Measurements from ENCODE around the gene OR4D1.

- TF ChIP-seq POLR2A (IDR thresholded peaks at IDR 0.05; ENCODE audit: control extremely low read depth in 1 of 2, low read depth in 2 of 2, low read length in 2 of 2) (no peak), CHD2 (IDR thresholded peaks at IDR 0.05; ENCODE audit: low read length) (no peak), RAD21 (IDR thresholded peaks at IDR 0.05 in 1 of 2, conservative IDR thresholded peaks at IDR 0.05 in 1 of 2; ENCODE audit: low read depth in 2 of 2, low read length in 2 of 2) (no peak), CTCF (IDR thresholded peaks at IDR 0.05; ENCODE audit: control extremely low read depth in 1 of 3, insufficient read depth in 1 of 3, low read depth in 1 of 3, low read length in 3 of 3) (no peak), RXRA (IDR thresholded peaks at IDR 0.05; ENCODE audit: insufficient read depth, low read depth, low read length) (no peak), EGR1 (IDR thresholded peaks at IDR 0.05; ENCODE audit: borderline replicate concordance, low read depth, low read length) (no peak), GABPA (IDR thresholded peaks at IDR 0.05; ENCODE audit: borderline replicate concordance, insufficient read depth, low read length) (no peak), POLR2AphosphoS5 (IDR thresholded peaks at IDR 0.05; ENCODE audit: low read depth, low read length) (no peak), NANOG (IDR thresholded peaks at IDR 0.05; ENCODE audit: insufficient read depth, low read depth, low read length, poor library complexity, severe bottlenecking) (no peak), CBX5 (IDR thresholded peaks at IDR 0.05; ENCODE audit: low read depth, low read length) (no peak), EZH2 (IDR thresholded peaks at IDR 0.05; ENCODE audit: low read depth, low read length, severe bottlenecking) (no peak), POU5F1 (IDR thresholded peaks at IDR 0.05; ENCODE audit: low read depth, low read length) (no peak)
Measured at GRCh38 chr17:58144801-58145200, 3.4 kb upstream of the OR4D1 start.

Data from H1 (cell line).